OCI-M2 (cell line): Measurements from ENCODE around the gene RELCH.
"Not testable (repeated sequence)": the region's sequence is repeated elsewhere in the genome, so short reads cannot be mapped to it uniquely, and the experiment has no call there.

Experiments used
- DNase-seq: peaks from one replicate; lab custom pipeline; 2025; ENCODE audit not compliant: unreplicated experiment; lab: John Stamatoyannopoulos, UW

The RELCH gene, protein sequence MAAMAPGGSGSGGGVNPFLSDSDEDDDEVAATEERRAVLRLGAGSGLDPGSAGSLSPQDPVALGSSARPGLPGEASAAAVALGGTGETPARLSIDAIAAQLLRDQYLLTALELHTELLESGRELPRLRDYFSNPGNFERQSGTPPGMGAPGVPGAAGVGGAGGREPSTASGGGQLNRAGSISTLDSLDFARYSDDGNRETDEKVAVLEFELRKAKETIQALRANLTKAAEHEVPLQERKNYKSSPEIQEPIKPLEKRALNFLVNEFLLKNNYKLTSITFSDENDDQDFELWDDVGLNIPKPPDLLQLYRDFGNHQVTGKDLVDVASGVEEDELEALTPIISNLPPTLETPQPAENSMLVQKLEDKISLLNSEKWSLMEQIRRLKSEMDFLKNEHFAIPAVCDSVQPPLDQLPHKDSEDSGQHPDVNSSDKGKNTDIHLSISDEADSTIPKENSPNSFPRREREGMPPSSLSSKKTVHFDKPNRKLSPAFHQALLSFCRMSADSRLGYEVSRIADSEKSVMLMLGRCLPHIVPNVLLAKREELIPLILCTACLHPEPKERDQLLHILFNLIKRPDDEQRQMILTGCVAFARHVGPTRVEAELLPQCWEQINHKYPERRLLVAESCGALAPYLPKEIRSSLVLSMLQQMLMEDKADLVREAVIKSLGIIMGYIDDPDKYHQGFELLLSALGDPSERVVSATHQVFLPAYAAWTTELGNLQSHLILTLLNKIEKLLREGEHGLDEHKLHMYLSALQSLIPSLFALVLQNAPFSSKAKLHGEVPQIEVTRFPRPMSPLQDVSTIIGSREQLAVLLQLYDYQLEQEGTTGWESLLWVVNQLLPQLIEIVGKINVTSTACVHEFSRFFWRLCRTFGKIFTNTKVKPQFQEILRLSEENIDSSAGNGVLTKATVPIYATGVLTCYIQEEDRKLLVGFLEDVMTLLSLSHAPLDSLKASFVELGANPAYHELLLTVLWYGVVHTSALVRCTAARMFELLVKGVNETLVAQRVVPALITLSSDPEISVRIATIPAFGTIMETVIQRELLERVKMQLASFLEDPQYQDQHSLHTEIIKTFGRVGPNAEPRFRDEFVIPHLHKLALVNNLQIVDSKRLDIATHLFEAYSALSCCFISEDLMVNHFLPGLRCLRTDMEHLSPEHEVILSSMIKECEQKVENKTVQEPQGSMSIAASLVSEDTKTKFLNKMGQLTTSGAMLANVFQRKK

DNA sequence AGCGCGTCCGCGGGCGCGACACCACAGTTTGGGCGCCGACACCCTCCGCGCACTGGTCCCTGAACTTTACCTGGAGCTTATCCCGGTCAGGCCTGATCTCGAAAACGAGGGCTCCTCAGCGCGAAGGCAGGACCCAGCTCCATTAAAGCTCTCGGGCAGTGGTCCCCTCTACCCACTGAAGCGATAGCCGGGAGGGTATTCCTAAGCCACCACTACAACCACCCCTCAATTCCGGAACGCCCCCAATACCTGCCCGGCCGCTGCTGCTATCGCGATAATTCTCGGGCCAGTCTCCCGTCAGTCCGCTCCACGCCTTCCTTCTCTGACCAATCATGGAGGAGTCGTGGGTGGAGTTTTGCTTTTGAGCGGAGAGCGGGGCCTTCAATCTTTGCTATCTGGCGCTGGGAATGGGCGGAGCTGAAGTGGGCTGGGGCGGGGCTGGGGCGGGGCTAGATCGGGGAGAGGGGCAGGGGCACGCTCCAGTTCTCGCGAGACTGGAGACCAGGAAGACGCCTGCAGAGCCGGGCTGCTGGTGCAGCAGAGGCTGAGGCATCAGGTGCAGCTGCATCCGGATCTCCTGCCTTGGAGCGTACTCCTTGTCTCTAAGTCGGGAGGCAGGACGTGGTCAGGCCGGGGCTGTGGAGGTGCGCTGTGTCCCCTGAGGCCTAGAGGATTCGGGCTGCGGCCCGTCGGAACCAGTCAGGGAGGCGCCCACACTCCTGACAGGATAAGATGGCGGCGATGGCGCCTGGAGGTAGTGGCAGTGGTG, at the start of gene RELCH, which contains the start of gene PIGN:
Gene RELCH (plus strand): TSS at position 482 of the 769 bp plus-strand sequence. CDS start 251 bp downstream, at position 733.
Gene PIGN (minus strand): TSS at position 283 of the 769 bp plus-strand sequence. CDS start 25,703 bp downstream, outside the sequence.
- DNase-seq: peak; percentile 64

DNA sequence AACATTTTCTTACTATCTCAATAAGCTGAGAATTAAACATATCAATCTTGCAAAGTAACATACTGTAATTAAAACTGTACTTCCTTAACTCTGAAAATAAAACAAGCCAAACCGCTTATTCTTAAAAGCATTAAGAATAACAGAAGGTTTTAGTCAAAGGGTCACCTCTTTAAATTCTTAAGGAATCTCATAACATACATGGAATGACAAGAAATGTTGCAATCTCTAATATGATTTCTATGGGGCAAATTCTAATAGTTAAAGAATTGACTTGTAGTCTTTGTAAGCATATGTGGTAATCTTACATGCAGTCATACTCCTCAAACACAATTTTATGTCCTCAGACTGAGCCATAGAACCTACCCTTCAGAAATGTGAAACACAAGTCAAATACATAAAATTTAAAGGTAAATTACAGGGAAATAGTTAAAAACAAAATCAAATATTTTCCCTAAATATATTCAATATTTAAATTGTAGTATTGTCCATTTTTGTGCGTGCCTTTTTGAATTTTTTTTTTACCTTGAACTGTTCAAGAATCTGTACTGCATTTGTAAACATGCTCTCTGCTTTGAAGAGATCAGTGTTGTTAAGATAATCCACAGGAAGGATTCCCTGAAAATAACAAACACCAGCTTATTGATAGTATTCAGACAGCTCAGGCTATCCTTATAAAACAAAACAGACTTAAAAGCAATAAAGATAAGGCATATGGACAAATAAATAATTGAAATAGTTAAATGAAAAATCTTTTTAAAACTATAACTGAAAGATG, 48.4 kb upstream of the RELCH start:
- DNase-seq: no peak

DNA sequence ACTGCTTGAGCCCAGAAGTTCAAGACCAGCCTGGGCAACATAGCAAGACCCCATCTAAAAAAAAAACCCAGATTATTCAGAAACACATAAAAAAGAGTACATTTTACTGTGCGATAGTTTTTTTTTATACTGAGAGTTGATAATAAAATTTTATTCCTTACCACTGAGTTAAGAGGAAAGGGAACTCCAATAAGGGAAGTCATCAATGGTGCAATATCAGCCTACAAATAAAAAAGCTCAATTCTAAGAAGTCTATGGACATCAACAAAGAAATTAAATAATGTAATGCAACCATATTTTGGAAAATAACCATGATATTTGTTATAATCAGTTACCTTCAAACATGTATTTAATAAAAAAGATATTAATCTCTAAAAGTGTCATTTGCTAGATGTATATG, 46.8 kb upstream of the RELCH start:
- DNase-seq: no peak

DNA sequence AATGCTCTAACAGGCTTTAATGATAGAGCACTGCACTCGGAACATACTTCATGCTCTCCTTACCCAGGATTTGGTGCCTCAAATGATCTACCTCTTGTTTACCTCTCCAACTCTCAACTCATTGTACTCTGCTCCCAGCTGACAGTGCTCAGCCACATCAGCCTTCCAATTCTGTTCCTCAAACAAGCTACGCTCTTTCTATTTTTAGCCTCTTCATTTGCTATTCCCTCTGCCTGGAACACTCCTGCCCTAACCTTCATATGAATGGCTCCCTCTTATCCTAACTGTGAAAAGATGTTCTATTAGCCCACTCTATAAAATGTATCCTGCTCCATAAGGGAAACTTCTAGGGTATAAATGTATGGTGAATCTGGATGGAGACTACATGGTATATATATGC, 42.7 kb upstream of the RELCH start:
- DNase-seq: no peak

DNA sequence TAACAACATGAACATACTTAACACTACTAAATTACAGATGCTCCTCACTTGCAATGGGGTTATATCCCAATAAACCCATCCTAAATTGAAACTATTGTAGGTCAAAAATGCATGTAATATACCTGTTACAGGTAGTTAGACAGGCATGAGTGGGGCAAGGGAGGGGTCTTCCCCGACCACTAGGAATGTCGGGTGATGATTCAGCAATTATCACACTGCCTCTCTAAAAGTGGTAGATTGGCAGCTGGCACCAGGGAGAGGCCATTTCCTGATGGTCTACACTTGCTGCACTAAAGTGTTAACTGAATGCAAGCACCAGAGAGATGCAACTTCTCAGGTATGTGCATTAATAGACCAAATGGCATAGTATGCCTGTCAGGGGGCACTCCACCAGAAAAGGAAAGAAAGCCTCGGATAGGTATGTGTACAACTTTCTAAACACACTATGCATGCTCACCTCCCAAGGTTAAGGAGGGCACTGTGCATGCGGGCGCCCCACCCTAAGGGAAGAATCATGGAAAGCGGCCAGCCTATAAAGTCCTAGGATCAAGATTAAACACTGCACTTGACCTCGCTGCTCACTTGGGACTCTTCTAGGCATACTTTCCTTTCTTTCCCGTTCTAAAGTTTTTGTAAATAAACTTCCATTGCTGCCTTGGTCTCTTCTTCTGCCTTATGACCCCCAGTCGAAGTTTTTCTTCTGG, 35.8 kb upstream of the RELCH start:
- DNase-seq: no peak

DNA sequence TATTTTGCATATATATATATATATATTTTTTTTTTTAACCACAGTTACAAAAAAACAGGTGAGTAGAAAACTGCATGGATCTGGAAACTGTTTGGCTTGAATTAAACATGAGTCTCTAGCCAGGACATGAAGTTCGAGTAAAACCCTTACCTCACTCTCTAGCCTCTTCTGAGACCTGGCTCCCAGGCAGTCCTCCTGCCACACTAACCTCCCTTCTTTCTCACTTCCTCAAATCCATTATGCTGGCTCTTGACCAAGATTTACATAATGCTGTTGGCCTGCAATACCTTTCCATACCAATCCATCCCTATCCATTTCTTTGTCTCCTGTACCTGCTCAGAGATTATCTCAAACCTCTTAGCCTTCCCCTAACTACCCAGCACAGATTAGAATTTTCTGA, 34.2 kb upstream of the RELCH start:
- DNase-seq: no peak

DNA sequence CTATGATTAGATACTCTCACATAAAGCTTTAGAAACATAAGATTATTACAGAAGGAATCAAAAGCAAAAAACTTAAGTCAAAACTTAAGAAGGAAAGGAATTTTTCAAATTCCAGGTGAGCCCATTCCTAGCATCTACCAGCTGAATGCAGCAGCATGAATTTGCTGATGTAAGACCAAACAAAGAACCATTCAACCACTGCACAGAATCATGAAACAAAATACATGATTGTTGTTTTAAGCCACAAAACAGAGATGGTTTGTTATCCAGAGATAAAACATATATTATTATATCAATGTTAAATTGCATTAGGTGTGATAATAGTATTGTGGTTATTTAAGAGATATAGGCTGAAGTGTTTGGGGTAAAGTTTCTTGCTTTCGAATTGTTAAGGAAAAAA, 29.2 kb upstream of the RELCH start:
- DNase-seq: no peak

DNA sequence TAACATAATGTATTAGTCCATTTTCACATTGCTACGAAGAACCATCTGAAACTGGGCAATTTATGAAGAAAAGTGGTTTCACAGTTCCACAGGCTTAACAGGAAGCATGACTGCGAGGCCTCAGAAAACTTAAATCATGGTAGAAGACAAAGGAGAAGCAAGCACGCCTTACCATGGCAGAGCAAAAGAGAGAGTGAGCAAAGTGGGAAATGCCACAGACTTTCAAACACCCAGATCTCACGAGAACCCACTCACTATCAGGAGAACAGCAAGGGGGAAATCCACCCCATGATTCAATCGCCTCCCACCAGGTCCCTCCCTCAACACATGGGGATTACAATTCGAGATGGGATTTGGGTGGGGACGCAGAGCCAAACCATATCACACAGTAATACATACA, 22.7 kb upstream of the RELCH start:
- DNase-seq: no peak

DNA sequence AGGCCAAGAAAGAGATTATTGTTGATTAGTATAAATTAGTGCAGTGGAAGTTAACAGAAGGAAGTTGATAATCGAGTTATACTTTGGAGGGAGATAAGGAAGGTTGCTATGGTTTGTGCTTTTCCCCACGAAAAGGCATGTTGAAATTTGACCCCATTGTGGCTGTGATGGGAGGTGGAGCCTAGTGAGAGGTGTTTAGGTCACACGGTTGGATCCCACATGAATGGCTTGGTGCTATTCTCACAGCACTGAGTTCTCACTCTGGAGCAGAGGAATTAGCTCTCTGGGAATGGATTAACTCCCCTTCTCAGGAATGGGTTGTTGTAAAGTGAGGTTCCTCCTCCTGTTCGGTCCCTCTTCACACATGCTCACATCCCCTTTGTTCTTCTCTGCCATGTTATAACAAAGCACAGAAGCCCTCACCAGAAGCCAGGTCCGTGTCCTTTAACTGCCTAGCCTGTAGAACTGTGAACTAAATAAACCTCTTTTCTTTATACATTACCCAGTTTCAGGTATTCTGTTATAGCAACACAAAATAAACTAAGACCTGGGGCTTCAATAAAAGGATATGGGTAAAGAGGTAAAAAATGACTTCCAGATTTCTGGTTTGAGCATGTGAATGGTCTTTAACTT, 22.1 kb upstream of the RELCH start:
- no peak for DNase-seq

DNA sequence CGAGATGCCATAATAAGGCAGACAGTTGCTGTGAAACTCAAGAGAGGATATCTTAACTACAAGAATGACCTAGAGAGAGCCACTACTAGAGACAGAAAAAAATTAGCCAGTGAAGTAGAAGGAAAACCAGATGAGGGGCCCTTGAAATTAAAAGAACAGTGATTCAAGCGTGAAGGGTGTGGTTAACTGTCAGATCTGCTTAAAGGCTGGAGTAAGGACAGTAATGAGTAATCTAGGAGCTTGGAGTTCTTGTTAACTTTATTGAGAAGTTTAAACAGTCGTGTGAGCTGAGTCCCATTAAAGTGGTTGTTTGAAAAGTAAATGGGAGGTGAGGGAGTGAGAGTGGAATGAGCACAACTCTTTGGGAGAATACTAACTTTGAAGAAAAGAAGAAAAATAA, 21.5 kb upstream of the RELCH start:
- no peak for DNase-seq

DNA sequence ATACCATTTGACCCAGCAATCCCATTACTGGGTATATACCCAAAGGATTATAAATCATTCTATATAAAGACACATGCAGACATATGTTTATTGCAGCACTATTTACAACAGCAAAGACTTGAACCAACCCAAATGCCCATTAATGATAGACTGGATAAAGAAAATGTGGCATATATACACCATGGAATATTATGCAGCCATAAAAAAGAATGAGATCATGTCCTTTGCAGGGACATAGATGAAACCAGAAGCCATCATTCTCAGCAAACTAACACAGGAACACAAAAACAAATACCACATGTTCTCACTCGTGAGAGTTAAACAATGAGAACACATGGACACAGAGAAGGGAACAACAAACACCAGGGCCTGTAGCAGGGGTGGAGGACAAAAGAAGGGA, 20.5 kb upstream of the RELCH start:
- not testable (repeated sequence) for DNase-seq

DNA sequence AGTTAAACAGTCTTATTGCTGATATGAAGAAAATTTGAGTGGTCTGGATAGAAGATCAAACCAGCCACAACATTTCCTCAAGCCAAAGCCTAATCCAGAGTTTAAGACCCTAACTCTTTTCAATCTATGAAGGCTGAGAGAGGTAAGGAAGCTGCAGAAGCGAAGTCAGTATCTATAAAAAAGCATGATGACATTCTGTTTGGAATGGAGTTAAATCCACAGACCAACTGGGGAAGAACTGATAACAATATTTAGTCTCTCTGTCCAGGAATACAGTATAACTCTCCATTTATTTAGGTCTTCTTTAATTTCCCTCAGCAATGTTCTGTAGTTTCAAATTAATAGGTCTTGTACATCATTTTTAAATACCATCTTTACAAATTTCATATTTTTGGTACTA, 16.2 kb upstream of the RELCH start:
- no peak for DNase-seq

DNA sequence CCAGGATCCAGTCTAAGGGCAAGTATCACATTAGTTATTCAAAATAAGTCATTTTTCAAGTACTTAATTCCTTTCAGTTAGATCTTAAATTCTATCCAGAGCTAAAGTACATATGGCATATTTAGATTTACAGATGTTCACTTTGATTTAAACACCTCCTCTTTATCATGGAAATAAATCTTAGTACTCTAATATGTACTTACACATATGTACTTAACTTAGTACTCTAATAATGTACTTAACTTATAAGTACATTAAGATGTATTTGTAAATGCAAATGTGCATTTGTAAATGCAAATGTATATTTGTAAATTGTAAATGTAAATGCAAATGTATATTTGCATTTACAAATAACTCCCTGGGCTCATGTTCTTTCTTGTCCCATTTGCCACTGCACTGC, 14.8 kb upstream of the RELCH start:
- no peak for DNase-seq

DNA sequence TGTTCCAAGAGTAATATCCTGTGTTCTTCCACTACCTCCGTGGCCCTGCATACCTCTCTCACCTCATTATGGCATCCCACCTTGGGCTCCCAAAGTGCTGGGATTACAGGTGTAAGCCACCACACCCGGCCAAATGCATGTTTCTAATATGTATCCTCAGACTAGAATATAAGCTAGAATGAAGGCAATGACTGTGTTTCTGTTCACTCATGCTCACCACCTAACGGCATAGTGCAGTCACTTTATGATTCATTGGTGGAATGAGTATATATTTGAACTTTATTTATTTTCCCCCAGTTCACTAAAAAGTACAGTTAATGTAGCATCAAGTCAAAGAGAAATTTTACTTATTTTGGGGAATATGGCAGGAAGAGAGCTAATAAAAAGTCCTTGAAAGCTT, 11.5 kb upstream of the RELCH start:
- DNase-seq: no peak

DNA sequence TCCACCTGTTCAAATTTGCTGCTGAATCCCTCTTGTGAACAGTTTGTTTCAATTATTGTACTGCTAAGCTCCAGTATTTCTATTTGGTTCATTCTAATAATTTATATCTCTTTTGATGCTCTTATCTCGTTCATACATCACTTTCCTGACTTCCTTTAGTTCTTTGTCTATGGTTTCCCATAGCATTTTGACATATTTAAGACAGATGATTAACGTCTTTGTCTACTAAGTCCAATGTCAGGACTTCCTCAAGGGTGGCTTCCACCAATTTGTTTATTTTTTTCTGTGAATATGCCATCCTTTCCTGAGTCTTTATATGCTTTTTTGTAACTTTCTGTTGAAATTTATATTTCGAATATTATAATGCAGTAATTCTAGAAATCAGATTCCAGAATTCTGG, 9.8 kb upstream of the RELCH start:
- no peak for DNase-seq

DNA sequence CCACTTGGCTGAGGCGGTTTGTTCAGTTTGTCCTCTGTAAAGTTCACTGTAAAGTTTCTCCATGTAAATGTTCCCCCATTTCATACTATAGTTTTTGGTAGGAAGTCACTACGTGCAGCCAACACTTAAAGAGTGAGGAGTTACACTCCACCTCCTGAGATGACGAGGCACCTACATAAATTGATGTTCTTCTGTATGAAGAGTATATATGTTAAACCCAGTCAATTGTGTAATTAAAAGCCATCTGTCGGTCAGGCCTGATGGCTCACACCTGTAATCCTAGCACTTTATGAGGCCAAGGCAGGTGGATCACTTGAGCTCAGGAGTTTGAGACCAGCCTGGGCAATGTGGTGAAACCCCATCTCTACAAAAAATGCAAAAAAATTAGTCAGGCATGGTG, 7.8 kb upstream of the RELCH start:
- DNase-seq: no peak

DNA sequence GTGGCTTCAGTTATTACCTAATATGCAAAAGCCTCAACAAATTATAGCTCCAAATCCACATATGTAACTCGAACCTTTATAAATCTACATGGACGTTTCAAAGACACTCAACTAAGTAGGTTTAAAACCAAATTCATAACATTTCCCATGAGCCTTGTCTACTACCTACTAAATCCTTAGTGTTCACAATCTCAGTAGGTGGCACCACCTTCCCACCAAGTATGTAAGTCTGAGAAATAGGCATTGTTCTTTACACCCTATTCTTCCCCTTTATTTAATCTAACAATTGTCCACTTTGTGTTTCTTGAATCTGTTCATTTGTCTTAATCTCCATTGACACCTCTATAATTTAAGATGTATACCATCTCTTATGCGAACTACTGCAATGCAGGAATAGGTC, 4.8 kb upstream of the RELCH start:
- DNase-seq: no peak

DNA sequence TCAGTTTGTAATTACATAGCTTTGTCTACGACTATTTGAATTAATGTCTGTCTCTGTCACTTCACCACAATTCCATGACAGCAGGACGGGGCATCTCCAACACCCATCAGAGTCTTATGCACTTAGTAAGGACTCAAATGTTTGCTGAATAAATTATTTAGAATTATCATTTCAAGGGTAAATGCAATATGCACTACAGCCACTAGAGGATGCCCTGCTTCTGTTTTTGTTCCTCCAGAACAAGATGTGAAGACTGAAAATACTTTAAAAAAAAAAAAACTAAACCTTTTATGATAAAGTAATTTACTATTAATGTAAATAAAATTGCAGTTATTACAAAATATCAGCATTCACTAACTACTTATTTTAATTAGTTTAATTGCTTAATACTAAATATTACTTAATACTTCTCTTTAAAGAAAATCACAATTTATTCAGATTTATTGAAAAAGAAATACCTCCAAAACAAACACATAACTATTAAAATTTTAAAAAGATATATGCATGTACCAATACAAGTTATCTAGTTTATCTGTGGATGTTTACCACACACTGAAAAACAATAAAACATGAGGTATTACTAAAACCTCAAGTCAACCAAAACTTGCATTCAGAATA, 3.4 kb upstream of the RELCH start:
- DNase-seq: no peak

DNA sequence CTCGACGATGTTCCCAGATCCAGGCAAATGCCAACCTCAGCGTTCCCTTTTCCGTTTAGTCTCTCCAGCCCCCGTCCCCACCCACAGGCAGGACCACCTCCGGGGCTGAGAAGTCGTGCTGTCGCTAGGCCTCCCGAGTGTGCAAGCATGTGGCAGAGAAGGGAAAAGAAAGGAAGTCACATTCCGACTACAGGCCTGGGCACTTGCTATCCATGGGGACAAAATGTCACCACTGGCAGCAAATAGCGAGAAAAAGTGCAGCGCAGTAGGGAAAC, 619 bp upstream of the RELCH start:
- no peak for DNase-seq
